CD14-positive monocyte (primary cell): ENCODE results near the gene AOAH. TPM values are rescaled to one million over a fixed set of nuclear protein-coding genes. Genes with fewer than 3 reads are reported as not detected.
"Not testable (repeated sequence)": the region's sequence is repeated elsewhere in the genome, so short reads cannot be mapped to it uniquely, and the experiment has no call there.

Source experiments
- DNase-seq, 3 donors: peaks; one replicate each; pipeline ENCODE4 v3.0.0-alpha.2; 2011 to 2022
- H2AFZ ChIP-seq: 2 replicates; pipeline ENCODE4 v1.6.0; 2012; ENCODE audit warnings: mild to moderate bottlenecking, low read depth, low read length, inconsistent platforms; ENCODE audit not compliant: insufficient read depth, poor library complexity, severe bottlenecking
- H3K27ac ChIP-seq, 2 donors: 1 replicate in 1 of 2; 2 replicates in 1 of 2; pipeline ENCODE4 v1.5.1; 2012 to 2013; ENCODE audit warnings: low read length in 2 of 2, control low read depth in 1 of 2, inconsistent platforms in 1 of 2, low read depth in 1 of 2, mild to moderate bottlenecking in 1 of 2
- H3K27me3 ChIP-seq, 2 donors: one replicate each; pipeline versions ENCODE4 v1.6.0 to v1.6.1; 2011 to 2013; ENCODE audit warnings: low read length in 2 of 2; ENCODE audit not compliant: control insufficient read depth in 2 of 2, insufficient read depth in 2 of 2
- H3K36me3 ChIP-seq, 2 donors: replicated peaks in 1 of 2; 1 replicate in 1 of 2; 2 replicates in 1 of 2; pipeline versions ENCODE4 v1.5.1 to v1.6.1; 2012 to 2013; ENCODE audit warnings: low read length in 2 of 2, control low read depth in 1 of 2, inconsistent platforms in 1 of 2, mild to moderate bottlenecking in 1 of 2; ENCODE audit not compliant: insufficient read depth in 2 of 2, control insufficient read depth in 1 of 2
- H3K4me1 ChIP-seq, 2 donors: 1 replicate in 1 of 2; 2 replicates in 1 of 2; pipeline versions ENCODE4 v1.5.1 to v1.6.1; 2012 to 2013; ENCODE audit warnings: low read length in 2 of 2, control low read depth in 1 of 2, inconsistent platforms in 1 of 2, mild to moderate bottlenecking in 1 of 2, moderate library complexity in 1 of 2; ENCODE audit not compliant: insufficient read depth in 2 of 2, control insufficient read depth in 1 of 2
- H3K4me2 ChIP-seq: replicated peaks from 2 replicates; pipeline ENCODE3; 2012; ENCODE audit warnings: low read length, moderate library complexity, mild to moderate bottlenecking; ENCODE audit not compliant: poor library complexity, severe bottlenecking; ENCODE audit errors: extremely low read depth
- H3K4me3 ChIP-seq, 3 experiments: fragments of 200-600 bp in 1 of 3; sonication (generic) in 1 of 3; replicated peaks in 1 of 3; 1 replicate in 2 of 3; 2 replicates in 1 of 3; pipeline ENCODE4 v1.5.1; 2011 to 2013; ENCODE audit warnings: low read length in 3 of 3, mild to moderate bottlenecking in 3 of 3, control low read depth in 2 of 3, low read depth in 2 of 3, inconsistent platforms in 1 of 3, moderate library complexity in 1 of 3
- H3K79me2 ChIP-seq: 2 replicates; pipeline ENCODE4 v1.6.0; 2012; ENCODE audit warnings: mild to moderate bottlenecking, control low read depth, inconsistent platforms, low read length, moderate library complexity; ENCODE audit not compliant: insufficient read depth
- H3K9ac ChIP-seq: 2 replicates; pipeline ENCODE4 v1.6.0; 2017; ENCODE audit warnings: low read length, mild to moderate bottlenecking; ENCODE audit not compliant: insufficient read depth, poor library complexity, severe bottlenecking
- H3K9me3 ChIP-seq, 2 donors: replicated peaks in 1 of 2; 1 replicate in 1 of 2; 2 replicates in 1 of 2; pipeline versions ENCODE4 v1.5.1 to v1.6.1; 2012 to 2013; ENCODE audit warnings: low read length in 2 of 2, control low read depth in 1 of 2; ENCODE audit not compliant: control insufficient read depth in 1 of 2, insufficient read depth in 1 of 2
- H4K20me1 ChIP-seq: 2 replicates; pipeline ENCODE4 v1.6.0; 2012; ENCODE audit warnings: mild to moderate bottlenecking, low read length, control low read depth, moderate library complexity; ENCODE audit not compliant: insufficient read depth
- H3K27ac Mint-ChIP-seq, 7 donors: one replicate each; pipeline ENCODE4 v1.8.0; 2020; ENCODE audit warnings: mild to moderate bottlenecking in 7 of 7, mixed read lengths in 7 of 7, moderate library complexity in 6 of 7, inconsistent platforms in 2 of 7
- H3K27me3 Mint-ChIP-seq, 3 donors: one replicate each; pipeline ENCODE4 v1.8.0; 2021 to 2022; ENCODE audit warnings: low read depth in 3 of 3, mild to moderate bottlenecking in 3 of 3, mixed read lengths in 3 of 3, moderate library complexity in 3 of 3, inconsistent platforms in 1 of 3
- H3K36me3 Mint-ChIP-seq, 2 donors: one replicate each; pipeline ENCODE4 v1.8.0; 2020; ENCODE audit warnings: mixed read lengths in 2 of 2, inconsistent platforms in 1 of 2, mild to moderate bottlenecking in 1 of 2
- H3K4me1 Mint-ChIP-seq: one replicate; pipeline ENCODE4 v1.8.0; 2020; ENCODE audit warnings: mild to moderate bottlenecking, mixed read lengths
- H3K4me3 Mint-ChIP-seq, 2 donors: one replicate each; pipeline ENCODE4 v1.8.0; 2020; ENCODE audit warnings: mild to moderate bottlenecking in 2 of 2, mixed read lengths in 2 of 2, moderate library complexity in 1 of 2
- H3K9me3 Mint-ChIP-seq, 7 donors: one replicate each; pipeline ENCODE4 v1.8.0; 2020 to 2022; ENCODE audit warnings: mixed read lengths in 7 of 7, mild to moderate bottlenecking in 6 of 7, moderate library complexity in 6 of 7, inconsistent platforms in 2 of 7
- CTCF ChIP-seq: fragments of 200-600 bp; IDR thresholded peaks from one replicate; pipeline ENCODE4 v1.8.0; 2022; ENCODE audit warnings: antibody characterized with exemption, mild to moderate bottlenecking
- WGBS: methylation state at CpG from one replicate; pipeline ENCODE4 v1.1.5; 2013; ENCODE audit warnings: missing lambda C conversion rate; ENCODE audit not compliant: insufficient coverage; 5-methylcytosine and 5-hydroxymethylcytosine counted together
- intact Hi-C, 2 donors: fragments of 100-400 bp; cut with micrococcal nuclease; formaldehyde crosslinking; loops; one replicate each; pipeline versions ENCODE4 v1.15.0 to v1.15.1; 2023
- polyA plus RNA-seq, 3 donors: library from polyadenylated mRNA; depleted of rRNA in 1 of 3; unstranded in 2 of 3; stranded (reverse) in 1 of 3; fragments of 300-500 nt in 2 of 3; fragments of >200 nt in 1 of 3; fragmentation: Illumina TruSeq in 2 of 3; gene quantifications; 1 replicate in 2 of 3; 2 replicates in 1 of 3; pipeline ENCODE4 v1.2.3, GENCODE V29; 2012 to 2021

Gene AOAH
- polyA plus RNA-seq, 3 donors, result 305 to 467 (median 349) TPM

- Histone ChIP-seq H3K27me3 (no peaks in the 10 kb centered on the region), H3K9ac (no peak overlapping the region), H3K4me1 (peaks cover 0 to 5% of the 10 kb centered on the region in 2 donors), H4K20me1 (no peaks in the 10 kb centered on the region), H3K4me3 (no peak overlapping the region), H2AFZ (no peak overlapping the region), H3K79me2 (no peaks in the 10 kb centered on the region), H3K9me3 (no peaks in the 10 kb centered on the region), H3K36me3 (no peaks in the 10 kb centered on the region), H3K27ac (no peak overlapping the region), H3K4me2 (no peak overlapping the region)
- TF ChIP-seq CTCF, result no peak
- Mint-ChIP-seq H3K4me3 (no peak overlapping the region), H3K4me1 (peaks cover 12% of the 10 kb centered on the region), H3K9me3 (peaks cover 0 to 15% (median 9%) of the 10 kb centered on the region in 7 donors), H3K27me3 (peaks cover 0 to 3% (median 2%) of the 10 kb centered on the region in 3 donors), H3K27ac (no peak overlapping the region), H3K36me3 (no peaks in the 10 kb centered on the region)
- no peak for DNase-seq
- intact Hi-C loops, result no loop called here
Measured at GRCh38 chr7:36469236-36469635, 255.1 kb downstream of the AOAH start.

- WGBS, result 71% methylated on average over 2 of the region's 2 CpGs
- no peaks in the 10 kb centered on the region for H3K79me2 ChIP-seq
- H2AFZ ChIP-seq, result no peak overlapping the region
- Mint-ChIP-seq H3K9me3 (peaks cover 0 to 15% (median 9%) of the 10 kb centered on the region in 7 donors), H3K27ac (no peak overlapping the region), H3K27me3 (peaks cover 2 to 4% (median 2%) of the 10 kb centered on the region in 3 donors), H3K4me3 (no peak overlapping the region), H3K4me1 (peaks cover 6% of the 10 kb centered on the region), H3K36me3 (no peaks in the 10 kb centered on the region)
- no peaks in the 10 kb centered on the region for H3K36me3 ChIP-seq
- H4K20me1 ChIP-seq, result no peaks in the 10 kb centered on the region
- H3K4me2 ChIP-seq, result no peak overlapping the region
- no peak for DNase-seq
- no peaks in the 10 kb centered on the region for H3K9me3 ChIP-seq
- no peak for TF ChIP-seq CTCF
- no peak overlapping the region for H3K9ac ChIP-seq
- intact Hi-C loops, result no loop called here
- no peak overlapping the region for H3K4me3 ChIP-seq
- H3K4me1 ChIP-seq, result no peaks in the 10 kb centered on the region
- H3K27ac ChIP-seq, result no peak overlapping the region
- no peaks in the 10 kb centered on the region for H3K27me3 ChIP-seq
Measured at GRCh38 chr7:36468370-36469101, 255.8 kb downstream of the AOAH start.

GRCh38 chr7:36466001-36466400 lies 258.3 kb downstream of the AOAH start:
- H3K27me3 Mint-ChIP-seq, DNase-seq, H3K79me2 ChIP-seq, H3K9ac ChIP-seq, H3K4me1 ChIP-seq, H3K4me2 ChIP-seq, H4K20me1 ChIP-seq, H3K27me3 ChIP-seq, H3K4me3 Mint-ChIP-seq, H3K27ac Mint-ChIP-seq, H3K4me3 ChIP-seq, H2AFZ ChIP-seq, H3K9me3 ChIP-seq, H3K27ac ChIP-seq, H3K36me3 Mint-ChIP-seq, H3K36me3 ChIP-seq, H3K4me1 Mint-ChIP-seq, intact Hi-C loops: not testable (repeated sequence)
- 80% methylated on average over 1 of the region's 5 CpGs for WGBS
- H3K9me3 Mint-ChIP-seq, result peaks cover 0 to 15% (median 9%) of the 10 kb centered on the region in 7 donors
